Muscle of back (tissue), 13 donors: ENCODE results near the gene HAUS6. TPM values are rescaled to one million over a fixed set of nuclear protein-coding genes. Genes with fewer than 3 reads are reported as not detected.
"Not testable (repeated sequence)": the region's sequence is repeated elsewhere in the genome, so short reads cannot be mapped to it uniquely, and the experiment has no call there.

Source experiments
- DNase-seq, 3 donors: peaks; one replicate each; pipeline versions ENCODE4 v3.0.0 to v3.0.0-alpha.2; 2013
- long read RNA-seq, 9 donors: transcript quantifications; one replicate each; lab custom pipeline, GENCODE V29; 2026
- polyA plus RNA-seq, 10 donors: library from polyadenylated mRNA; unstranded; fragments of 120-200 nt; gene quantifications; one replicate each; pipeline ENCODE4 v1.2.1, GENCODE V29; 2013; ENCODE audit not compliant: insufficient read length in 10 of 10

Gene HAUS6
- 10 to 100 TPM in 9 of 10 donors, 1 to 10 TPM in 1; 7.8 to 13.8 (median 11.7) TPM for polyA plus RNA-seq
- long read RNA-seq, donor 1: 0 reads
- long read RNA-seq, donor 2, full-length matches to known transcripts: 3 of 3 reads
- long read RNA-seq, donor 2, partial matches to known transcripts: 0 of 3 reads
- long read RNA-seq, donor 2, other reads (novel, unspliced or antisense): 0 of 3 reads
- long read RNA-seq, donor 3: 0 reads
- long read RNA-seq, donor 4, full-length matches to known transcripts: 1 of 1 reads
- long read RNA-seq, donor 4, partial matches to known transcripts: 0 of 1 reads
- long read RNA-seq, donor 4, other reads (novel, unspliced or antisense): 0 of 1 reads
- long read RNA-seq, donor 5, full-length matches to known transcripts: 1 of 1 reads
- long read RNA-seq, donor 5, partial matches to known transcripts: 0 of 1 reads
- long read RNA-seq, donor 5, other reads (novel, unspliced or antisense): 0 of 1 reads
- long read RNA-seq, donor 6, full-length matches to known transcripts: 1 of 1 reads
- long read RNA-seq, donor 6, partial matches to known transcripts: 0 of 1 reads
- long read RNA-seq, donor 6, other reads (novel, unspliced or antisense): 0 of 1 reads
- long read RNA-seq, donor 7: 0 reads
- long read RNA-seq, donor 8, full-length matches to known transcripts: 1 of 1 reads
- long read RNA-seq, donor 8, partial matches to known transcripts: 0 of 1 reads
- long read RNA-seq, donor 8, other reads (novel, unspliced or antisense): 0 of 1 reads
- long read RNA-seq, donor 9: 0 reads

GRCh38 chr9:19102631-19103345, at the start of gene HAUS6:
Gene HAUS6, minus strand, starts transcription at chr9:19102904. Its CDS starts 253 bp downstream, at chr9:19102651.
- peak; percentile 97 to 99 (median 98) for DNase-seq

GRCh38 chr9:19152160-19152498, 49.4 kb upstream of the HAUS6 start:
- DNase-seq: not testable (repeated sequence)

GRCh38 chr9:19151425-19152159, 48.9 kb upstream of the HAUS6 start:
- DNase-seq: no peak

GRCh38 chr9:19149230-19149629, 46.5 kb upstream of the HAUS6 start:
- no peak for DNase-seq

- DNase-seq: no peak
These were observed 45.5 kb upstream of the HAUS6 start for GRCh38 chr9:19148187-19148586.

- no peak for DNase-seq
These were observed 43.8 kb upstream of the HAUS6 start for GRCh38 chr9:19146441-19147024.

GRCh38 chr9:19145881-19146280, 43.2 kb upstream of the HAUS6 start:
- DNase-seq: no peak

GRCh38 chr9:19140259-19140658, 37.6 kb upstream of the HAUS6 start:
- no peak for DNase-seq

- no peak for DNase-seq
These were observed 35.4 kb upstream of the HAUS6 start for GRCh38 chr9:19138084-19138483.

- DNase-seq: no peak
These were observed 34.6 kb upstream of the HAUS6 start for GRCh38 chr9:19137282-19137681.

GRCh38 chr9:19136129-19136528, 33.4 kb upstream of the HAUS6 start:
- DNase-seq: no peak

GRCh38 chr9:19133549-19134345, 31.0 kb upstream of the HAUS6 start:
- DNase-seq: no peak

- no peak for DNase-seq
These were observed 27.7 kb upstream of the HAUS6 start for GRCh38 chr9:19130436-19130835.

GRCh38 chr9:19127871-19128500, 25.3 kb upstream of the HAUS6 start:
- peak in 2 of 3 donors; percentile 35 to 77 for DNase-seq

- no peak for DNase-seq
These were observed 21.7 kb upstream of the HAUS6 start for GRCh38 chr9:19124430-19124793.

- no peak for DNase-seq
These were observed 19.9 kb upstream of the HAUS6 start for GRCh38 chr9:19122490-19123042.

- DNase-seq: no peak
These were observed 18.2 kb upstream of the HAUS6 start for GRCh38 chr9:19120877-19121276.

- no peak for DNase-seq
These were observed 17.2 kb upstream of the HAUS6 start for GRCh38 chr9:19119801-19120440.

- DNase-seq: no peak
These were observed 16.5 kb upstream of the HAUS6 start for GRCh38 chr9:19119246-19119645.
